Skeletal muscle tissue (tissue), 4 donors: Measurements from ENCODE around the gene SF3B2. TPM values are rescaled to one million over a fixed set of nuclear protein-coding genes. Genes with fewer than 3 reads are reported as not detected.

Source experiments
- H3K27ac ChIP-seq: one replicate; pipeline ENCODE4 v1.7.0; 2013; ENCODE audit warnings: mild to moderate bottlenecking, low read depth, low read length, inconsistent platforms
- H3K27me3 ChIP-seq, 3 donors: one replicate each; pipeline ENCODE4 v1.7.0; 2013; ENCODE audit warnings: low read length in 3 of 3; ENCODE audit not compliant: control insufficient read depth in 3 of 3, insufficient read depth in 3 of 3
- H3K36me3 ChIP-seq, 3 donors: one replicate each; pipeline ENCODE4 v1.7.0; 2013; ENCODE audit warnings: low read length in 3 of 3; ENCODE audit not compliant: control insufficient read depth in 3 of 3, insufficient read depth in 3 of 3
- H3K4me1 ChIP-seq, 3 donors: one replicate each; pipeline ENCODE4 v1.7.0; 2013; ENCODE audit warnings: low read length in 3 of 3, mild to moderate bottlenecking in 3 of 3; ENCODE audit not compliant: control insufficient read depth in 3 of 3, insufficient read depth in 3 of 3
- H3K4me3 ChIP-seq, 3 donors: one replicate each; pipeline ENCODE4 v1.7.0; 2013; ENCODE audit warnings: low read length in 3 of 3
- H3K9ac ChIP-seq, 3 donors: one replicate each; pipeline ENCODE4 v1.7.0; 2013; ENCODE audit warnings: low read length in 3 of 3, mild to moderate bottlenecking in 3 of 3, moderate library complexity in 2 of 3, low read depth in 1 of 3
- H3K9me3 ChIP-seq, 3 donors: one replicate each; pipeline ENCODE4 v1.7.0; 2013; ENCODE audit warnings: low read length in 3 of 3; ENCODE audit not compliant: control insufficient read depth in 3 of 3
- total RNA-seq: library from RNA; depleted of rRNA; stranded (reverse); fragments of >200 nt; gene quantifications from one replicate; pipeline ENCODE4 v1.2.3, GENCODE V29; 2014
- donor health status: Osteomylitis.

Gene SF3B2
- total RNA-seq, 1 donor from 2014 or later = 62.1 TPM

DNA sequence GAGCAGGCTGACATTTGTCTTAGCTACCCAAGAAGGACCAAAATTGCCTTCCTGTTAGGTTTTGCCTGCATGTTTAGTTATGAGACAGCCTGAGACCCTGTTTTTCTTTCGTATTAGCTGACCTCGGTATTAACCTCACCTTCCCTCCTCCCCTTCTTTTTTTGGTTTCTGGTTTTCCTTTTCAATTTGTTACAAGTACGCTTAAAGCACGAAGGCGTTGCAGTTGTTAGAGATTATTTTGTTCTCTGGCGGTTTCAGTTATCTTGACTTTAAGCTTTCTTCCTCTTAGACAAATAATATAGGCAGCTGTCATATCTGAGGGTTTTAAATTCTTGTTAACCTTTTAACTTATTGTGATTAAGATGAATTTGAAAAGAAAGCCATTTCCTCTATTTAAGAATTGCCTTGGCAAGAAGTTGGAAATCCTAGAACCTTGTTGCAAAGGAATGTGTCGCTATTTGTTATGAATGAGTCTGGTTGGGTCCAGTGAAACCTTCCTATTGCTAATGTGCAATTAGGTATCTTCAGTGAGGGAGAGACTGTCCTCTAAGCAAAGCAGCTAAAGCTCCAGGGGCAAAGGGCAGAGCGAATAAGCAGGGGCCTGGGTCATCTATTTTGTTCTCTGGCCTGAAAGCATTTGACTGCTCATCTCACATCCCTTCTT, 63.6 kb downstream of the SF3B2 start:
- H3K4me3 ChIP-seq = no peak overlapping the region
- peaks cover 3 to 13% (median 5%) of the 10 kb centered on the region in 3 donors for H3K4me1 ChIP-seq
- no peaks in the 10 kb centered on the region for H3K27me3 ChIP-seq
- no peaks in the 10 kb centered on the region for H3K36me3 ChIP-seq
- no peak overlapping the region for H3K27ac ChIP-seq
- H3K9me3 ChIP-seq = no peaks in the 10 kb centered on the region
- no peak overlapping the region for H3K9ac ChIP-seq

DNA sequence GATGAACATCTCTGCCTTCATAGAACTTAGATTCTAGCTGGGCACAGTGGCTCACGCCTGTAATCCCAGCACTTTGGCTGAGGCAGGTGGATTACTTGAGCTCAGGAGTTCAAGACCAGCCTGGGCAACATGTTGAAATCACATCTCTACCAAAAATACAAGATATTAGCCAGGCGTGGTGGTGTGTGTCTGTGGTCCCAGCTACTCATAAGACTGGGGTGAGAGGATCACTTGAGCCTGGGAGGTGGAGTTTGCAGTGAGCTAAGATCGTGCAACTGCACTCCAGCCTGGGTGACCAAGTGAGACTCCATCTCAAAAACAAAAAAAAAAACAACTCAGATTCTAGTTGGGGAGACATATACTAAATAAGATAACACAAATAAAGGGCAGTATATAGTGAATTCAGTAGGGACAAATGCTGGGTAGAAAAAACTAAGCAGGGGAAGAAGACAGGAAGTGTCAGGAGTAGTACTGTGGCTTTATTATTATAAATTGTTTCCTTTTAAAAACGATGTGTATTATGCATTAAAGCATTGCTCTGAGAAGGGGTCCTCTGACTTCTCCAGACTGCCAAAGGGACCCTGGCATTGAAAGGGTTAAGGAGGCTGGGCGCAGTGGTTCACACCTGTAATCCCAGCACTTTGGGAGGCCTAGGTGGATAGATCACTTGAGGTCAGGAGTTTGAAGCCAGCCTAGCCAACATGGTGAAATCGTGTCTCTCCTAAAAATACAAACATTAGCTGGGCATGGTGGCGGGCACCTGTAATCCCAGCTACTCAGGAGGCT, 64.6 kb downstream of the SF3B2 start:
- Histone ChIP-seq H3K9ac (no peak overlapping the region), H3K9me3 (no peaks in the 10 kb centered on the region), H3K4me1 (peaks cover 2 to 13% (median 5%) of the 10 kb centered on the region in 3 donors), H3K4me3 (no peak overlapping the region), H3K27ac (no peak overlapping the region), H3K27me3 (no peaks in the 10 kb centered on the region), H3K36me3 (no peaks in the 10 kb centered on the region)

DNA sequence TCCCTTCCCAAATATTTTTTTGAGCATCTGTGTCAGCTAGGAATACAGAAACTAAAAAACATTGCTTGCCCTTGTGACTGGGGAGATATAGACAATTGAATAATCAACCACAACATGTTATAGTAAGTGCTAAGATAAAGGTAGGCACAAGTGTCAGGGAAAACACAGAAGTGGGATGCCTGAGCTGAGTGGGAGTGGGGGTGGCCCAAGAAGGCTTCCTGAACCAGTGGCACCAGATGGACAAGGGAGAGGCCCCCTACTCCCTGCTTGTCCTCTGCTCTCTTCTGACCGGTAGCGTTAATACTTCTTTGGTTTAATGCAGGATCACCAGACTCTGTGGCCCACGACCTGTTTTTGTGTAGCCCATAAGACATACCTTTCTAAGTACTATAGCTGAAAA, 66.7 kb downstream of the SF3B2 start:
- Histone ChIP-seq H3K9ac (no peak overlapping the region), H3K27me3 (no peaks in the 10 kb centered on the region), H3K9me3 (no peaks in the 10 kb centered on the region), H3K27ac (no peak overlapping the region), H3K4me3 (no peak overlapping the region), H3K36me3 (no peaks in the 10 kb centered on the region), H3K4me1 (peaks cover 0 to 5% (median 0%) of the 10 kb centered on the region in 3 donors)

Other genes starting within 250 kb of the SF3B2 start
- under 0.01 TPM for gene SNX32, start 218.4 kb upstream of the SF3B2 start, total RNA-seq
- gene CFL1, start 194.2 kb upstream of the SF3B2 start, total RNA-seq = 275 TPM
- 34.4 TPM for gene MUS81, start 191.9 kb upstream of the SF3B2 start, total RNA-seq
- 35.0 TPM for gene EFEMP2, start 179.6 kb upstream of the SF3B2 start, total RNA-seq
- gene CTSW, start 172.5 kb upstream of the SF3B2 start, total RNA-seq = 1.0 TPM
- gene FIBP, start 163.9 kb upstream of the SF3B2 start, total RNA-seq = 110 TPM
- 12.0 TPM for gene CCDC85B, start 161.7 kb upstream of the SF3B2 start, total RNA-seq
- not detected for gene FOSL1, start 152.0 kb upstream of the SF3B2 start, total RNA-seq
- gene C11orf68, start 133.3 kb upstream of the SF3B2 start, total RNA-seq = 12.5 TPM
- gene DRAP1, start 132.9 kb upstream of the SF3B2 start, total RNA-seq = 71.0 TPM
- gene TSGA10IP, start 106.9 kb upstream of the SF3B2 start, total RNA-seq = not detected
- gene SART1, start 90.6 kb upstream of the SF3B2 start, total RNA-seq = 45.9 TPM
- 20.9 TPM for gene EIF1AD, start 50.2 kb upstream of the SF3B2 start, total RNA-seq
- 26.6 TPM for gene BANF1, start 49.9 kb upstream of the SF3B2 start, total RNA-seq
- not detected for gene CST6, start 40.4 kb upstream of the SF3B2 start, total RNA-seq
- not detected for gene CATSPER1, start 25.9 kb upstream of the SF3B2 start, total RNA-seq
- under 0.01 TPM for gene GAL3ST3, start 3.2 kb upstream of the SF3B2 start, total RNA-seq
- 13.6 TPM for gene PACS1, start 17.9 kb downstream of the SF3B2 start, total RNA-seq
- gene KLC2, start 205.3 kb downstream of the SF3B2 start, total RNA-seq = 9.9 TPM
- gene RAB1B, start 216.3 kb downstream of the SF3B2 start, total RNA-seq = 33.9 TPM
- not detected for gene CNIH2, start 225.8 kb downstream of the SF3B2 start, total RNA-seq
- 57.4 TPM for gene YIF1A, start 236.8 kb downstream of the SF3B2 start, total RNA-seq
- not detected for gene TMEM151A, start 239.5 kb downstream of the SF3B2 start, total RNA-seq